HepG2 (cell line): ENCODE results near the gene SDK1. TPM values are rescaled to one million over a fixed set of nuclear protein-coding genes. Genes with fewer than 3 reads are reported as not detected.

Source experiments
- ATAC-seq: fragments of 200-7000 bp; cut with Tn5 transposase; 3 replicates; pipeline ENCODE4 v1.9.1; 2020; ENCODE audit warnings: mild to moderate bottlenecking, moderate library complexity
- BruUV-seq: library from RNA; stranded (reverse); fragments of 400-500 nt; replicated peaks from 2 replicates; lab custom pipeline; 2021; lab: Mats Ljungman, UMichigan
- CTCF ChIA-PET: fragments of 300-600 bp; formaldehyde crosslinking; extraction: SDS; loops from one replicate; lab custom pipeline; 2021; ENCODE audit warnings: low total read pairs, inconsistent platforms, low intra/inter-chr PET ratio; lab: Yijun Ruan, JAX
- POLR2A ChIA-PET: fragments of 350-600 bp; sonication (Branson Sonifier 250); formaldehyde crosslinking; loops from one replicate; lab custom pipeline; 2020; ENCODE audit warnings: antibody characterized with exemption, inconsistent platforms; lab: Yijun Ruan, JAX
- DNase-seq: peaks from one replicate; pipeline ENCODE4 v3.0.0-alpha.2; 2015; ENCODE audit warnings: low spot score
- FAIRE-seq: peaks from 3 replicates; lab custom pipeline; 2011; peaks lifted over from hg19 to GRCh38; lab: Jason Lieb, UNC
- H2AFZ ChIP-seq: one replicate; pipeline ENCODE4 v1.6.1; 2011; ENCODE audit warnings: low read length, inconsistent platforms
- H3K27ac ChIP-seq: fragments of 300-600 bp; 3 replicates; pipeline ENCODE4 v1.8.0; 2011; ENCODE audit warnings: mixed run types, mild to moderate bottlenecking, mixed read lengths, low read length, inconsistent platforms; ENCODE audit not compliant: insufficient read depth; ENCODE audit errors: extremely low read length
- H3K27me3 ChIP-seq, 2 experiments: fragments of 200-600 bp in 1 of 2; 2 replicates in 1 of 2; 3 replicates in 1 of 2; pipeline versions ENCODE4 v1.6.0 to v1.8.0; 2011; ENCODE audit warnings: low read length in 2 of 2, mild to moderate bottlenecking in 2 of 2, moderate library complexity in 2 of 2, inconsistent platforms in 1 of 2; ENCODE audit not compliant: insufficient read depth in 2 of 2, control insufficient read depth in 1 of 2
- H3K36me3 ChIP-seq, 2 experiments: fragments of 200-600 bp in 1 of 2; replicated peaks in 1 of 2; 2 replicates in 1 of 2; 3 replicates in 1 of 2; pipeline versions ENCODE4 v1.5.1 to v1.8.0; 2011; ENCODE audit warnings: low read length in 2 of 2, inconsistent platforms in 1 of 2; ENCODE audit not compliant: insufficient read depth in 2 of 2, control insufficient read depth in 1 of 2
- H3K4me1 ChIP-seq: 2 replicates; pipeline ENCODE4 v1.5.1; 2012; ENCODE audit warnings: low read length, inconsistent platforms; ENCODE audit not compliant: insufficient read depth
- H3K4me2 ChIP-seq: 2 replicates; pipeline ENCODE4 v1.6.0; 2011; ENCODE audit warnings: low read depth, low read length, inconsistent platforms
- H3K4me3 ChIP-seq, 3 experiments: fragments of 200-600 bp in 1 of 3; sonication (generic), shearing (Covaris generic) in 1 of 3; replicated peaks in 1 of 3; 2 replicates each; pipeline ENCODE4 v1.5.1; 2011 to 2016; ENCODE audit warnings: low read length in 3 of 3, inconsistent platforms in 2 of 3, low read depth in 2 of 3, mild to moderate bottlenecking in 2 of 3, control low read depth in 1 of 3, mixed read lengths in 1 of 3; ENCODE audit not compliant: insufficient read depth in 1 of 3
- H3K79me2 ChIP-seq: one replicate; pipeline ENCODE4 v1.6.1; 2011; ENCODE audit warnings: low read length, inconsistent platforms; ENCODE audit not compliant: insufficient read depth
- H3K9ac ChIP-seq: 2 replicates; pipeline ENCODE4 v1.6.0; 2011; ENCODE audit warnings: mild to moderate bottlenecking, low read depth, low read length, inconsistent platforms; ENCODE audit not compliant: insufficient read depth
- H3K9me3 ChIP-seq: 2 replicates; pipeline ENCODE4 v1.5.1; 2012; ENCODE audit warnings: mild to moderate bottlenecking, low read length
- H4K20me1 ChIP-seq: 2 replicates; pipeline ENCODE4 v1.6.0; 2011; ENCODE audit warnings: inconsistent platforms, mild to moderate bottlenecking, low read length, moderate library complexity; ENCODE audit not compliant: insufficient read depth
- ATAD3A ChIP-seq: sonication (generic); formaldehyde crosslinking; IDR thresholded peaks from 2 replicates; pipeline ENCODE4 v1.4.0; 2020; ENCODE audit warnings: missing genetic modification reagents
- BATF2 ChIP-seq: sonication (generic); formaldehyde crosslinking; IDR thresholded peaks from 2 replicates; pipeline ENCODE4 v1.8.0; 2022; ENCODE audit warnings: mild to moderate bottlenecking, missing genetic modification reagents, moderate library complexity
- CREBL2 ChIP-seq: sonication (generic); formaldehyde crosslinking; IDR thresholded peaks from 2 replicates; pipeline ENCODE4 v1.8.1; 2023; ENCODE audit warnings: missing genetic modification reagents, mild to moderate bottlenecking, borderline replicate concordance
- FOXJ3 ChIP-seq: sonication (generic); formaldehyde crosslinking; IDR thresholded peaks from 2 replicates; pipeline ENCODE4 v1.4.0; 2020; ENCODE audit warnings: missing genetic modification reagents, mild to moderate bottlenecking, borderline replicate concordance
- GFI1 ChIP-seq: sonication (generic); formaldehyde crosslinking; IDR thresholded peaks from 2 replicates; pipeline ENCODE4 v1.5.0; 2020; ENCODE audit warnings: missing genetic modification reagents, mild to moderate bottlenecking, borderline replicate concordance
- NCOR1 ChIP-seq: fragments of 200-600 bp; sonication (generic); IDR thresholded peaks from 2 replicates; pipeline ENCODE4 v1.7.0; 2017; ENCODE audit warnings: antibody characterized with exemption, low read length, borderline replicate concordance
- NFAT5 ChIP-seq: sonication (generic); formaldehyde crosslinking; IDR thresholded peaks from 2 replicates; pipeline ENCODE4 v1.4.0; 2020; ENCODE audit warnings: missing genetic modification reagents
- NR1H2 ChIP-seq: sonication (generic); formaldehyde crosslinking; IDR thresholded peaks from 2 replicates; pipeline ENCODE4 v1.8.1; 2022; ENCODE audit warnings: low read depth, missing genetic modification reagents, borderline replicate concordance
- ZBTB33 ChIP-seq: sonication (generic); formaldehyde crosslinking; IDR thresholded peaks from 2 replicates; pipeline ENCODE4 v1.4.0; 2020; ENCODE audit warnings: missing genetic modification reagents
- ZFAT ChIP-seq: sonication (generic); formaldehyde crosslinking; conservative IDR thresholded peaks from 2 replicates; pipeline ENCODE4 v1.8.1; 2023; ENCODE audit warnings: missing genetic modification reagents, inconsistent platforms
- ZNF3 ChIP-seq: IDR thresholded peaks from 2 replicates; pipeline ENCODE4 v1.7.0; 2017; ENCODE audit warnings: inconsistent platforms
- ZNF468 ChIP-seq: sonication (generic); formaldehyde crosslinking; IDR thresholded peaks from 2 replicates; pipeline ENCODE4 v1.8.0; 2022; ENCODE audit warnings: mild to moderate bottlenecking, moderate library complexity, missing genetic modification reagents
- ZNF788 ChIP-seq: sonication (generic); formaldehyde crosslinking; IDR thresholded peaks from 2 replicates; pipeline ENCODE4 v1.5.0; 2020; ENCODE audit warnings: mild to moderate bottlenecking, missing genetic modification reagents, borderline replicate concordance
- WGBS: methylation state at CpG from one replicate; pipeline ENCODE4 v1.1.6; 2017; ENCODE audit warnings: low lambda C conversion rate; 5-methylcytosine and 5-hydroxymethylcytosine counted together
- in situ Hi-C: cut with HindIII; loops from 2 replicates; pipeline ENCODE4 v1.10.0; 2017; ENCODE audit warnings: low pct_unique_long_range_greater_than_20kb; ENCODE audit not compliant: extremely low pct_ligation_motif_present
- intact Hi-C: fragments of 100-400 bp; cut with micrococcal nuclease; formaldehyde crosslinking; loops from one replicate; pipeline ENCODE4 v1.10.0; 2022; ENCODE audit not compliant: unreplicated experiment
- polyA plus RNA-seq, 8 experiments: library from polyadenylated mRNA; depleted of rRNA in 3 of 8; stranded (reverse) in 7 of 8; unstranded in 1 of 8; fragments of >200 nt; fragmentation: Illumina TruSeq in 4 of 8; extraction: Trizol in 4 of 8; gene quantifications; 2 replicates each; pipeline versions ENCODE4 v1.2.1 to v1.2.3, GENCODE V29; 2011 to 2016; ENCODE audit warnings: low read depth in 4 of 8, missing spikeins in 1 of 8, mixed read lengths in 1 of 8; ENCODE audit not compliant: insufficient read depth in 1 of 8
- total RNA-seq, 5 experiments: library from RNA; depleted of rRNA; stranded (reverse); fragments of >200 nt; fragmentation: Illumina TruSeq; extraction: Trizol; gene quantifications; 2 replicates each; pipeline ENCODE4 v1.2.3, GENCODE V29; 2016; ENCODE audit warnings: low read depth in 1 of 5

The SDK1 gene
- total and polyA plus RNA-seq, 2 of the 13 experiments (the other 11 are each of a cell fraction or from before 2014, with no cell fraction given), result 0.35 to 2.4 TPM

GRCh38 chr7:4136036-4136435, 835.0 kb downstream of the SDK1 start:
- peaks cover 28% of the 10 kb centered on the region for H3K4me1 ChIP-seq
- H3K9ac ChIP-seq, result no peak overlapping the region
- ATAC-seq (no peak; the same call in 2 of the 3 replicates), DNase-seq (no peak), FAIRE-seq (no peak)
- CTCF ChIA-PET, result no interaction called here
- H4K20me1 ChIP-seq, result no peaks in the 10 kb centered on the region
- H2AFZ ChIP-seq, result no peak overlapping the region
- POLR2A ChIA-PET, result no interaction called here
- H3K27ac ChIP-seq, result no peak overlapping the region
- H3K4me2 ChIP-seq, result no peak overlapping the region
- H3K9me3 ChIP-seq, result no peaks in the 10 kb centered on the region
- no peaks in the 10 kb centered on the region for H3K27me3 ChIP-seq
- 83% methylated on average over 11 of the region's 11 CpGs for WGBS
- H3K4me3 ChIP-seq, result no peak overlapping the region
- in situ Hi-C loops, result no loop called here
- no peaks in the 10 kb centered on the region for H3K36me3 ChIP-seq
- intact Hi-C loops, result no loop called here
- no TSS peak for BruUV-seq
- no peaks in the 10 kb centered on the region for H3K79me2 ChIP-seq
- TF ChIP-seq ZBTB33 (CRISPR knock-in tag), result no peak
- TF ChIP-seq ZNF788 (CRISPR knock-in tag), result no peak
- no peak for TF ChIP-seq GFI1 (CRISPR knock-in tag)
- no peak for TF ChIP-seq ZFAT (CRISPR knock-in tag)
- no peak for TF ChIP-seq NCOR1
- TF ChIP-seq CREBL2 (CRISPR knock-in tag), result no peak
- TF ChIP-seq ZNF3 (CRISPR knock-in tag), result no peak
- TF ChIP-seq FOXJ3 (CRISPR knock-in tag), result no peak
- TF ChIP-seq NFAT5 (CRISPR knock-in tag), result no peak
- no peak for TF ChIP-seq ZNF468 (CRISPR knock-in tag)
- TF ChIP-seq NR1H2 (CRISPR knock-in tag), result no peak
- TF ChIP-seq BATF2 (CRISPR knock-in tag), result no peak
- no peak for TF ChIP-seq ATAD3A
